Kidney (tissue), 14 donors: Measurements from ENCODE around the gene PDE4D. TPM values are rescaled to one million over a fixed set of nuclear protein-coding genes. Genes with fewer than 3 reads are reported as not detected.

ENCODE experiments used
- DNase-seq, 5 donors: peaks; one replicate each; pipeline ENCODE4 v3.0.0-alpha.2; 2013 to 2020
- FAIRE-seq: peaks from 2 replicates; lab custom pipeline; 2012; peaks lifted over from hg19 to GRCh38; lab: Jason Lieb, UNC
- H3K27ac ChIP-seq, 2 donors: one replicate each; pipeline ENCODE4 v1.7.0; 2013; ENCODE audit warnings: low read depth in 2 of 2, low read length in 2 of 2, inconsistent platforms in 1 of 2
- H3K27me3 ChIP-seq: one replicate; pipeline ENCODE4 v1.7.1; 2013; ENCODE audit warnings: low read length, inconsistent platforms; ENCODE audit not compliant: control insufficient read depth, insufficient read depth
- H3K36me3 ChIP-seq, 3 donors: one replicate each; pipeline versions ENCODE4 v1.7.0 to v1.7.1; 2013; ENCODE audit warnings: low read length in 3 of 3, control low read depth in 1 of 3, inconsistent platforms in 1 of 3; ENCODE audit not compliant: insufficient read depth in 3 of 3, control insufficient read depth in 2 of 3
- H3K4me1 ChIP-seq, 3 donors: one replicate each; pipeline versions ENCODE4 v1.7.0 to v1.7.1; 2013; ENCODE audit warnings: low read length in 3 of 3, inconsistent platforms in 1 of 3, low read depth in 1 of 3; ENCODE audit not compliant: control insufficient read depth in 2 of 3, insufficient read depth in 2 of 3
- H3K4me3 ChIP-seq, 3 donors: one replicate each; pipeline versions ENCODE4 v1.7.0 to v1.8.1; 2013; ENCODE audit warnings: low read length in 3 of 3, control low read depth in 1 of 3, inconsistent platforms in 1 of 3
- H3K9ac ChIP-seq, 3 donors: one replicate each; pipeline versions ENCODE4 v1.7.0 to v1.7.1; 2013; ENCODE audit warnings: low read length in 3 of 3, control low read depth in 1 of 3, inconsistent platforms in 1 of 3
- H3K9me3 ChIP-seq, 3 donors: one replicate each; pipeline versions ENCODE4 v1.7.0 to v1.7.1; 2013; ENCODE audit warnings: low read length in 3 of 3, control low read depth in 1 of 3, inconsistent platforms in 1 of 3; ENCODE audit not compliant: control insufficient read depth in 2 of 3, insufficient read depth in 1 of 3
- CTCF ChIP-seq: IDR thresholded peaks from 3 replicates; pipeline ENCODE4 v1.5.1; 2012; ENCODE audit warnings: mild to moderate bottlenecking, moderate library complexity, borderline replicate concordance; ENCODE audit not compliant: insufficient read depth; ENCODE audit errors: extremely low read depth
- intact Hi-C: fragments of 100-400 bp; cut with DNase I; formaldehyde crosslinking; loops from one replicate; pipeline ENCODE4 v1.11.1; 2022
- polyA plus RNA-seq: library from polyadenylated mRNA; stranded (reverse); fragments of 350-450 nt; fragmentation: Illumina TruSeq; extraction: RNeasy Lipid Tissue Mini Kit (QIAGEN cat#74804); gene quantifications from one replicate; pipeline ENCODE4 v1.2.3, GENCODE V29; 2014; ENCODE audit warnings: low read depth, low replicate concordance; ENCODE audit not compliant: insufficient read depth
- total RNA-seq: library from RNA; stranded (reverse); fragmentation: NEBNext Ultra II Directional; extraction: Animal tissue kit (Norgen Biotek cat#: 25700); gene quantifications from one replicate; pipeline ENCODE4 v1.2.1, GENCODE V29; 2021
- donor health status: control.
- donor health status: control.
- donor health status: control.
- donor health status: control.
- donor health status: control.
- donor health status: DM: yes; HTN: yes; CAD: no.
- donor health status: Normal renal cell carcinoma (clear cell type).

Gene PDE4D
- total and polyA plus RNA-seq, 2 donors from 2014 or later = 9.2 to 78.9 TPM

GRCh38 chr5:59188419-59189225 is 704.9 kb downstream of the PDE4D start:
- DNase-seq (peak; percentile 70 to 88 (median 79)), FAIRE-seq (peak; percentile 95)
- Histone ChIP-seq H3K27ac (no peak overlapping the region), H3K4me3 (peak overlapping the region in 1 of 3 donors; percentile 29), H3K9ac (no peak overlapping the region), H3K27me3 (no peaks in the 10 kb centered on the region), H3K9me3 (no peaks in the 10 kb centered on the region), H3K36me3 (no peaks in the 10 kb centered on the region), H3K4me1 (no peaks in the 10 kb centered on the region)
- intact Hi-C loops = loop anchor here (5.0 to 10.0 kb wide), 2 partner anchors 194 to 486 kb away; no protein-coding TSS in a partner anchor
- peak; percentile 79 for TF ChIP-seq CTCF

DNA sequence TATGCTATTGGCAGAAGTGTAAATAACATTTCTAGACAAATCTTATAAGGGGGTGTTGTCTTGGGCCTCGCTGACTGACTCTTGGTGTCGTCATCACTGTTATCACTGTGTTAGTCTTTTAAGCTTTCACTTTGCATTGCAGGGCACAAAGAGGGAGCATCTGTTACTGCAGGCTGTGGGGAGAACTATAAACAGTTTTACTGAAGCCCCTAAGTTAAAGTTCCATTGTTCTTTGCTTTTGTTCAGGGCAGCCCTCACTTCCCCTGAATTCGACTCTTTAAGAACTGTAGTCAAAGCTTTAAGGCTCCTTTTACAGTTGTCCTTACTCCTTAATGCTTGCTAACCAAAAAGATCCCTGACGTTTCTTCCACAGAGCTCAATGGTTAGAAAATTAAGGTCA is 705.7 kb downstream of the PDE4D start:
- no peak for FAIRE-seq
- no peak for TF ChIP-seq CTCF
- no peaks in the 10 kb centered on the region for H3K9me3 ChIP-seq
- no peak for DNase-seq
- H3K4me3 ChIP-seq = no peak overlapping the region
- H3K9ac ChIP-seq = no peak overlapping the region
- H3K4me1 ChIP-seq = no peaks in the 10 kb centered on the region
- H3K36me3 ChIP-seq = peaks cover 0 to 4% (median 0%) of the 10 kb centered on the region in 3 donors
- intact Hi-C loops = loop anchor here (5.0 to 10.0 kb wide), 2 partner anchors 194 to 487 kb away; no protein-coding TSS in a partner anchor
- H3K27ac ChIP-seq = no peak overlapping the region
- H3K27me3 ChIP-seq = no peaks in the 10 kb centered on the region

GRCh38 chr5:59186623-59187022 is 706.9 kb downstream of the PDE4D start:
- Histone ChIP-seq H3K9me3 (no peaks in the 10 kb centered on the region), H3K9ac (no peak overlapping the region), H3K36me3 (peaks cover 0 to 4% (median 0%) of the 10 kb centered on the region in 3 donors), H3K4me1 (no peaks in the 10 kb centered on the region), H3K27me3 (no peaks in the 10 kb centered on the region), H3K27ac (no peak overlapping the region), H3K4me3 (no peak overlapping the region)
- FAIRE-seq (no peak), DNase-seq (no peak)
- intact Hi-C loops = loop anchor here (5.0 to 10.0 kb wide), 2 partner anchors 196 to 488 kb away; no protein-coding TSS in a partner anchor
- TF ChIP-seq CTCF = no peak
